Measurements from ENCODE around the gene C2orf76.

GRCh38 chr2:119253114-119253702 lies 113.4 kb downstream of the C2orf76 start:
- TF ChIP-seq CTCF (IDR thresholded peaks at IDR 0.05; ENCODE audit: borderline replicate concordance, extremely low read depth, low read length, poor library complexity, severe bottlenecking) (no peak), EZH2 (IDR thresholded peaks at IDR 0.05; ENCODE audit: borderline replicate concordance, low read depth, low read length, severe bottlenecking) (no peak)
